GF-D8 (cell line): ENCODE data around the gene CCDC187.

ENCODE experiments used
- DNase-seq: peaks from one replicate; lab custom pipeline; 2025; lab: John Stamatoyannopoulos, UW

CCDC187 gene

GRCh38 chr9:136206602-136207275 lies 97.2 kb downstream of the CCDC187 start:
- peak; percentile 85 for DNase-seq

- DNase-seq = no peak
These were observed 98.2 kb downstream of the CCDC187 start for GRCh38 chr9:136205707-136205992.

GRCh38 chr9:136204838-136205706 lies 98.8 kb downstream of the CCDC187 start, which contains the start of gene LHX3:
TSS of gene LHX3 (minus strand) at chr9:136205128. CDS start at chr9:136205012, 116 bp downstream.
- DNase-seq = no peak

- DNase-seq = no peak
These were observed 99.6 kb downstream of the CCDC187 start for GRCh38 chr9:136204145-136204805.

- no peak for DNase-seq
These were observed 100.3 kb downstream of the CCDC187 start for GRCh38 chr9:136203408-136204144.

GRCh38 chr9:136202454-136203407 lies 101.2 kb downstream of the CCDC187 start:
- DNase-seq = no peak

GRCh38 chr9:136201609-136202453 lies 102.1 kb downstream of the CCDC187 start:
- DNase-seq = no peak

- DNase-seq = no peak
These were observed 102.7 kb downstream of the CCDC187 start for GRCh38 chr9:136201174-136201573.

GRCh38 chr9:136200424-136200823 lies 103.5 kb downstream of the CCDC187 start:
- DNase-seq = no peak
